Mucosa of descending colon (tissue), 3 donors: ENCODE data around the gene NUMB. TPM values are rescaled to one million over a fixed set of nuclear protein-coding genes. Genes with fewer than 3 reads are reported as not detected.

ENCODE experiments used
- ATAC-seq: fragments of 200-7000 bp; cut with Tn5 transposase; one replicate; pipeline ENCODE4 v1.9.1; 2020; ENCODE audit warnings: mild to moderate bottlenecking, moderate library complexity
- DNase-seq, 3 donors: peaks; one replicate each; pipeline ENCODE4 v3.0.0-alpha.2; 2020
- H3K36me3 ChIP-seq: fragments of 200-600 bp; one replicate; pipeline ENCODE4 v1.8.0; 2021; ENCODE audit warnings: low read depth, mild to moderate bottlenecking
- H3K4me1 ChIP-seq: fragments of 200-600 bp; one replicate; pipeline ENCODE4 v1.8.0; 2021; ENCODE audit warnings: low read depth, mild to moderate bottlenecking
- H3K4me3 ChIP-seq: fragments of 200-600 bp; one replicate; pipeline ENCODE4 v1.8.0; 2021; ENCODE audit warnings: mild to moderate bottlenecking
- H3K9me3 ChIP-seq: fragments of 200-600 bp; one replicate; pipeline ENCODE4 v1.8.0; 2021; ENCODE audit warnings: mild to moderate bottlenecking
- intact Hi-C, 2 donors: fragments of 100-400 bp; cut with DNase I in 1 of 2; cut with micrococcal nuclease in 1 of 2; formaldehyde crosslinking; loops; one replicate each; pipeline versions ENCODE4 v1.11.0 to v1.11.1; 2022; cut with DNase I, micrococcal nuclease
- total RNA-seq, 3 donors: library from RNA; stranded (reverse); fragmentation: NEBNext Ultra II Directional in 2 of 3; extraction: Animal tissue kit (Norgen Biotek cat#: 25700) in 2 of 3; gene quantifications; one replicate each; pipeline versions ENCODE4 v1.2.1 to v1.2.4, GENCODE V29; 2021 to 2023
- TF ChIP-seq, protein P1 (sequence below): fragments of 200-600 bp; IDR thresholded peaks from one replicate; pipeline ENCODE4 v1.8.0; 2022; ENCODE audit warnings: antibody characterized with exemption, mild to moderate bottlenecking
- donor health status: DM: no; HTN: no; CAD: no; lungs with moderate emphysema.
- donor health status: DM: no; HTN: no; CAD: no.
- donor health status: DM: no; HTN: yes; CAD: no.

The NUMB gene
- total RNA-seq, 3 donors from 2014 or later: 98.5 to 115 (median 112) TPM

GRCh38 chr14:73477618-73478266 lies 19.4 kb upstream of the NUMB start:
- Histone ChIP-seq H3K4me1 (no peaks in the 10 kb centered on the region), H3K9me3 (no peaks in the 10 kb centered on the region), H3K4me3 (no peak overlapping the region), H3K36me3 (no peaks in the 10 kb centered on the region)
- no peak for ATAC-seq
- intact Hi-C loops: loop anchor here in 1 of 2 donors (10.0 kb wide), 1 partner anchor 303 kb away; no protein-coding TSS in a partner anchor
- no peak for DNase-seq
- TF ChIP-seq, protein P1, sequence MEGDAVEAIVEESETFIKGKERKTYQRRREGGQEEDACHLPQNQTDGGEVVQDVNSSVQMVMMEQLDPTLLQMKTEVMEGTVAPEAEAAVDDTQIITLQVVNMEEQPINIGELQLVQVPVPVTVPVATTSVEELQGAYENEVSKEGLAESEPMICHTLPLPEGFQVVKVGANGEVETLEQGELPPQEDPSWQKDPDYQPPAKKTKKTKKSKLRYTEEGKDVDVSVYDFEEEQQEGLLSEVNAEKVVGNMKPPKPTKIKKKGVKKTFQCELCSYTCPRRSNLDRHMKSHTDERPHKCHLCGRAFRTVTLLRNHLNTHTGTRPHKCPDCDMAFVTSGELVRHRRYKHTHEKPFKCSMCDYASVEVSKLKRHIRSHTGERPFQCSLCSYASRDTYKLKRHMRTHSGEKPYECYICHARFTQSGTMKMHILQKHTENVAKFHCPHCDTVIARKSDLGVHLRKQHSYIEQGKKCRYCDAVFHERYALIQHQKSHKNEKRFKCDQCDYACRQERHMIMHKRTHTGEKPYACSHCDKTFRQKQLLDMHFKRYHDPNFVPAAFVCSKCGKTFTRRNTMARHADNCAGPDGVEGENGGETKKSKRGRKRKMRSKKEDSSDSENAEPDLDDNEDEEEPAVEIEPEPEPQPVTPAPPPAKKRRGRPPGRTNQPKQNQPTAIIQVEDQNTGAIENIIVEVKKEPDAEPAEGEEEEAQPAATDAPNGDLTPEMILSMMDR: no peak

DNA sequence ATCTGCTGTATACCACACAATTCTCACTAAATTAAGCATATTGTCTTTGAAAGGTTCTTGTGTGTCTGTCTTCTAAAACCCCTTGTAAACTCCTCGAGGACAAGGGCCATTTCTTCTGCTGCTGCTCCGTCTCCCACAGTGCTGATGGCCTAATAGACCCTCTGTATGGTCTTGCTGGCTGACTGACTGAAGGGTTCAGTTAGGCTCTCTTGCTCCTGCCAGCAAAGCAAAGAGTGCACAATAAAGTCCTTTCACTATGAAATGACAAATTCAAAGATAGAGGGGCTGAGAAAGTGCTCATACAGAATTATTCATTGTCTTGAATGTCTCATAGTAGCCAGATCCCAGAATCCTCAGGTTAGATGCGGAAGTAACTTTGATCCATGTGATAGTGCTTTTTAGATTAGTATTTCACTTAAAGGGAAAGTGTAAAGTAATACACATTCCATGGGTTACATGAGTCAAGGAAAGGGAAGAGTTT lies 18.1 kb upstream of the NUMB start:
- H3K4me3 ChIP-seq: no peak overlapping the region
- intact Hi-C loops: loop anchor here in 1 of 2 donors (10.0 kb wide), 1 partner anchor 302 kb away; no protein-coding TSS in a partner anchor
- ATAC-seq (no peak), DNase-seq (no peak)
- H3K36me3 ChIP-seq: no peaks in the 10 kb centered on the region
- TF ChIP-seq, protein P1: no peak
- H3K9me3 ChIP-seq: no peaks in the 10 kb centered on the region
- H3K4me1 ChIP-seq: no peaks in the 10 kb centered on the region

- intact Hi-C loops: loop anchor here in 1 of 2 donors (5.0 to 10.0 kb wide), 2 partner anchors 178 to 300 kb away; no protein-coding TSS in a partner anchor
- TF ChIP-seq, protein P1: no peak
- no peaks in the 10 kb centered on the region for H3K9me3 ChIP-seq
- no peak overlapping the region for H3K4me3 ChIP-seq
- H3K36me3 ChIP-seq: no peaks in the 10 kb centered on the region
- ATAC-seq: no peak
- DNase-seq: no peak
- H3K4me1 ChIP-seq: no peaks in the 10 kb centered on the region
Measured at GRCh38 chr14:73474952-73475351, 16.6 kb upstream of the NUMB start.

DNA sequence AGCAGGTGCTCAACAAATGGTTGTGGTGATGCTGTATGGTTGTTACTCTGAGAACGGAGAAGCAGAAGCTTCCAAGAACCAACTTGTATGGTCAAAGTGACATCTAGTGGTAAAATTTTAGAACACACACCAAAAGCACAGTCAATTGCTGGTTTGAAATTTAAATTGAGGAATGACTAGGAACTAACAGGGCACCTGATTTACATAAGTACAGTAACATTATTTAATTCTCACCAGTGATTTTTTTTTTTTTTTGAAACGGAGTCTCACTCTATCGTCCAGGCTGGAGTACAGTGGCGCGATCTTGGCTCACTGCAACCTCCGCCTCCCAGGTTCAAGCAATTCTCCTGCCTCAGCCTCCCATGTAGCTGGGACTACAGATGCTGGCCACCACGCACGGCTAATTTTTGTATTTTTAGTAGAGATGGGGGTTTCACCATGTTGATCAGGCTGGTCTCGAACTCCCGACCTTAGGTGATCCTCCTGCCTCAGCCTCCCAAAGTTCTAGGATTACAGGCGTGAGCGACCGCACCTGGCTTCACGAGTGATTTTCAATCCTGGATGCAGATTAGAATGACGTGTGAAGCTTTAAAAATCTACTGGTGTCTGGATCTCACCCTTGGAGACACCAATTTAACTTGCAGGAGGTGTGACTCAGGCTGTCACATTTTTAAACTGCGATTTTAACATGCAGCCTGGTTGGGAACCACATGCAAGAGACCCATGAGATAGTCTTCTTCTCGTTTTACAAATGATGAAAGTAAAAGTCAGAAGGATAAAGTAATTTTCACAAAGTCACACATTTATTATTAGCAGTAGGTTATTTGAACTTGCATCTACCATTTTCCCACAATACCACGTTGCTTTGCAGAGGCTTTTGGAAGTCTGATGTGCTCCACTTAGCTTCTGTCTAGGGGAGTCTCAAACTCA lies 14.1 kb upstream of the NUMB start:
- peaks cover 10% of the 10 kb centered on the region for H3K4me1 ChIP-seq
- intact Hi-C loops: loop anchor here in 1 of 2 donors (5.0 to 10.0 kb wide), 2 partner anchors 175 to 298 kb away; no protein-coding TSS in a partner anchor
- DNase-seq: no peak
- ATAC-seq: peak; percentile 92
- H3K9me3 ChIP-seq: no peaks in the 10 kb centered on the region
- H3K36me3 ChIP-seq: no peaks in the 10 kb centered on the region
- no peak overlapping the region for H3K4me3 ChIP-seq
- TF ChIP-seq, protein P1: peak; percentile 46

DNA sequence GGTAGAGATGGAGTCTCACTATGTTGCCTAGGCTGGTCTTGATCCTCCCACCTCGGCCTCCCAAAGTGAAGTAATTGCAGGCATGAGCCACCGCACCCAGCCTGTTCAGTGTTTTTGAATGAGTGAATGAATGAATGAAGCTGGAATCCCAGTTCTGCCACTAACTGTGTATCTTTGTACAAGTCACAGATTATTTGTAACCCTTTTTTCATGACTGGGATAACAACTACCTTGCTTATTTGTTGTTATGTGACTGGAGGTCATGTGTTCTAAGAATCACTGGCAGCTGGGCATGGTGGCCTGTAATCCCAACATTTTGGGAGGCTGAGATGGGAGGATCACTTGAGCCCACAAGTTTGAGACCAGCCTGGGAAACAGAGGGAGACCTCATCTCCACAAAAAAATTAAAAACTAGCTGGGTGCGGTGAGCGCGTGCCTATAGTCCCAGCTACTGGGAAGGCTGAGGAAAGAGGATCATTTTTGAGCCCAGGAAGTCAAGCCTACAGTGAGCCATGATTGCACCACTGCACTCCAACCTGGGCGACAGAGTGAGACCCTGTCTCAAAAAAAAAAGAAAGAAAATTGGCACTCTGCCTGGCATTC lies 13.3 kb upstream of the NUMB start:
- TF ChIP-seq, protein P1: no peak
- peak; percentile 6 for ATAC-seq
- H3K4me1 ChIP-seq: peaks cover 10% of the 10 kb centered on the region
- intact Hi-C loops: loop anchor here in 1 of 2 donors (5.0 to 10.0 kb wide), 2 partner anchors 174 to 297 kb away; no protein-coding TSS in a partner anchor
- DNase-seq: no peak
- H3K4me3 ChIP-seq: no peak overlapping the region
- H3K9me3 ChIP-seq: no peaks in the 10 kb centered on the region
- no peaks in the 10 kb centered on the region for H3K36me3 ChIP-seq
